ENCODE data around the gene DAP3.
"Not testable (repeated sequence)": the region's sequence is repeated elsewhere in the genome, so short reads cannot be mapped to it uniquely, and the experiment has no call there.

The DAP3 gene

DNA sequence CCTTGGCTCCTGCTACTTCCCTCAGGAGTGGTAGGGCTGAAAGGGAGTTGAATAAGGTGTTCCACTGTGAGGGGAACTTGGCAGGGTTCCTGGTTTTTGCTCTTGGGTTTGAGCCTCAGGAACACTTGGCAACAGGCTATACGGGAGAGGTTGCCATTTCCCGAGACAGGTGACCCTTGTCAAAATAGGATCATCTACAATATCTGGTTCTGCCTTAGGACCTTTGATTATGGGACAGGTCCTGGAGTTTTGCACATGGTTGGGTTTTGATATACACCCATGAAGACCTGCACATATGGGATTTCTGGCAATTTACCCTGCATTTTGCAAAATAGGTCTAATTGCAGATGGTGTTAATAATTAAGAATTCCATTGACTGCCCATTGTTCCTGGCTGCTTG is 31.4 kb upstream of the DAP3 start:
- CTCF ChIA-PET, result no interaction called here
- H3K4me3 ChIP-seq (ENCODE audit: low read depth, low read length), result no peak overlapping the region
- TF ChIP-seq, protein P1, sequence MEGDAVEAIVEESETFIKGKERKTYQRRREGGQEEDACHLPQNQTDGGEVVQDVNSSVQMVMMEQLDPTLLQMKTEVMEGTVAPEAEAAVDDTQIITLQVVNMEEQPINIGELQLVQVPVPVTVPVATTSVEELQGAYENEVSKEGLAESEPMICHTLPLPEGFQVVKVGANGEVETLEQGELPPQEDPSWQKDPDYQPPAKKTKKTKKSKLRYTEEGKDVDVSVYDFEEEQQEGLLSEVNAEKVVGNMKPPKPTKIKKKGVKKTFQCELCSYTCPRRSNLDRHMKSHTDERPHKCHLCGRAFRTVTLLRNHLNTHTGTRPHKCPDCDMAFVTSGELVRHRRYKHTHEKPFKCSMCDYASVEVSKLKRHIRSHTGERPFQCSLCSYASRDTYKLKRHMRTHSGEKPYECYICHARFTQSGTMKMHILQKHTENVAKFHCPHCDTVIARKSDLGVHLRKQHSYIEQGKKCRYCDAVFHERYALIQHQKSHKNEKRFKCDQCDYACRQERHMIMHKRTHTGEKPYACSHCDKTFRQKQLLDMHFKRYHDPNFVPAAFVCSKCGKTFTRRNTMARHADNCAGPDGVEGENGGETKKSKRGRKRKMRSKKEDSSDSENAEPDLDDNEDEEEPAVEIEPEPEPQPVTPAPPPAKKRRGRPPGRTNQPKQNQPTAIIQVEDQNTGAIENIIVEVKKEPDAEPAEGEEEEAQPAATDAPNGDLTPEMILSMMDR (IDR thresholded peaks at IDR 0.05; ENCODE audit: insufficient read depth, low read length, missing control alignments), result no peak
- DNase-seq (ENCODE audit: low read depth, low spot score), result no peak
- POLR2A ChIA-PET, result no interaction called here

DNA sequence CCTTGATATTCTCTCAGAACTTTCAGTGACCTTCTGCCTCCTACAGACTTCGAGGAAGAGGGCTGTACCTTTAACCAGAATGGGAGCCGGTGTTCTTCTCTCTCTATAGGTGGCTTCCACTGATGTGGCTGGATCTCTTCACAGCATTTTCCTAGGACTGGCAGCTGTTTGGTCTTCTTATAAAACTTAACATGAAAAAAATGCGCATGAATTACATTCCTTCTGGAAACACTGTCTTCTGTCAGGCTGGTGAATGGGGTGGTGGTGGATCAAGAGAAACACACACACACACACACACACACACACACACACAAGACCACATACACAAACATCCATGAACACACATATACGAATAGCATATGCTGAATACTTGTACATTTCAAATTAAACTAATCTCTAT is 27.7 kb upstream of the DAP3 start:
- DNase-seq (ENCODE audit: low read depth, low spot score); H3K4me3 ChIP-seq (ENCODE audit: low read depth, low read length); CTCF ChIA-PET; POLR2A ChIA-PET: not testable (repeated sequence)

DNA sequence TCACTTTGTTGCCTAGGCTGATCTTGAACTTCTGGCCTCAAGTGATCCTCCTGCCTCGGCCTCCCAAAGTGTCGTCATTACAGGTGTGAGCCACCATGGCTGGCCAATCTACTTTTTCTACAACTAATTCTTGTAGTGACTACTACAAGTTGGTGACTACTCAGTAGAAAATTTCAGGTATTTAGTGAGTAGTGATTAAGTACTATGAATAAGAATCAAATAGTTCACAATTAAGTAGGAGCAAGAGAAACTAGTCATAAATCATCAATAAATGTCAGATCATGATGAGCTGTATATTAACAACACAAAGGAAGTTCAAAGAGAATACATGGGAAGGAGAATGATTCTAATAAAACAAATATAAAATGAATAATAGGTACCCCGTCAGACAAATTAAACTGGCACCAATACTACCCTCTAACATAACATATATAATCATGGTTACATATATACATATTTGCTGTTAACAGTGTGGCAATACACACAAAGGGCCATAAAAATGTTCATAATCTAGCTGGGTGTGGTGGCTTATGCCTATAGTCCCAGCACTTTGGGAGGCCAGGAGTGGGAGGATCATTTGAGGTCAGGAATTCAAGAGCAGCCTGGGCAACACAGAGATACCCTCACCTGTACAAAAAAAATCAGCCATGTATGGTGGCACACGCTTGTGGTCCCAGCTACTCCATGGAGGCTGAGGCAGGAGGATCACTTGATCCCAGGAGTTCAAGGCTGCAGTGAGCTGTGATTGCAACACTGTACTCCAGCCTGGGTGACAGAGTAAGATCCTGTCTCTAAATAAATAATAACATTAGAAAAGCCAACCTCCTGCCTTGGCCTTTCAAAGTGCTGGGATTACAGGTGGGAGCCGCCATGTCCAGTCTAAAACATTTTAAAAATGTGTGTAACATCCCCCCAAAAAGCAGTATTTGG is 19.4 kb upstream of the DAP3 start:
- POLR2A ChIA-PET, result no interaction called here
- TF ChIP-seq, protein P1 (IDR thresholded peaks at IDR 0.05; ENCODE audit: insufficient read depth, low read length, missing control alignments), result no peak
- CTCF ChIA-PET, result no interaction called here
- no peak for DNase-seq (ENCODE audit: low read depth, low spot score)
- H3K4me3 ChIP-seq (ENCODE audit: low read depth, low read length), result no peak overlapping the region

DNA sequence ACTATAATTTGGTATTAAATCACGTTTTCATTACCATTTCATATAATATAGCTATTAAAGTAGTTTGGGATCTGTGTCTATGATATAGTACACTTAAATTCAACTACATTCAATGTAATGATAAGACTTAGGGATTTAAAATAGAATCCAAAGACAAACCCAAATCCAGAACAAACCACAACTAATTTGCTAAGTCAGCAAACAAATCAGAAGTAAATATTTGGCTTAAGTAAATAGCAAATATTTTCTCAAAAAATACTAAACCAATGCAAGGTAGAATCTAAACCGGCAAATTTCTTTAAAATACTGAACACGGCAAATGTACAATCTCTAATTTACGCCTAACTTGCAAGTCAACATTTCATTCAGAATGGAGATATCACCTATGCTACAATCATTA is 17.1 kb upstream of the DAP3 start:
- H3K4me3 ChIP-seq (ENCODE audit: low read depth, low read length), result no peak overlapping the region
- POLR2A ChIA-PET, result no interaction called here
- TF ChIP-seq, protein P1 (IDR thresholded peaks at IDR 0.05; ENCODE audit: insufficient read depth, low read length, missing control alignments), result no peak
- CTCF ChIA-PET, result interaction anchor here (0.8 to 1.7 kb wide), 2 partner anchors 20 to 58 kb away, joined by 3 to 4 read pairs; no protein-coding TSS in a partner anchor
- no peak for DNase-seq (ENCODE audit: low read depth, low spot score)

DNA sequence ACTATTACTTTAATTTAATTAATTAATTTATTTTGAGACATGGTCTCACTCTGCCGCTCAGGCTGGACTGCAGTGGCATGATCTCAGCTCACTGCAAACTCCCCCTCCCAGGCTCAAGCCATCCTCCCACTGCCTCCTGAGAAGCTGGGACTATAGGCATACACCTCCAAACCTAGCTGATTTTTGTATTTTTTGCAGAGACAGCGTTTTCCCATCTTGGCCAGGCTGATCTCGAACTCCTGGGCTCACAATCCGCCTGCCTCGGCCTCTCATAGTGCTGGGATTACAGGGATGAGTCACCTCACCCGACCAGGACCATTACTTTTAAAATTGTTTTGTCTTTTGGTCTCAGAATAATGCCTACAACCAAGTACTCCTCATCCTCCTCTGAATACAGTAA is 15.9 kb upstream of the DAP3 start:
- H3K4me3 ChIP-seq (ENCODE audit: low read depth, low read length), result no peak overlapping the region
- TF ChIP-seq, protein P1 (IDR thresholded peaks at IDR 0.05; ENCODE audit: insufficient read depth, low read length, missing control alignments), result no peak
- POLR2A ChIA-PET, result interaction anchor here (0.6 kb wide), 1 partner anchor 99 kb away, joined by 3 read pairs; no protein-coding TSS in a partner anchor
- DNase-seq (ENCODE audit: low read depth, low spot score), result no peak
- CTCF ChIA-PET, result interaction anchor here (1.7 kb wide), 1 partner anchor 56 kb away, joined by 4 read pairs; no protein-coding TSS in a partner anchor

DNA sequence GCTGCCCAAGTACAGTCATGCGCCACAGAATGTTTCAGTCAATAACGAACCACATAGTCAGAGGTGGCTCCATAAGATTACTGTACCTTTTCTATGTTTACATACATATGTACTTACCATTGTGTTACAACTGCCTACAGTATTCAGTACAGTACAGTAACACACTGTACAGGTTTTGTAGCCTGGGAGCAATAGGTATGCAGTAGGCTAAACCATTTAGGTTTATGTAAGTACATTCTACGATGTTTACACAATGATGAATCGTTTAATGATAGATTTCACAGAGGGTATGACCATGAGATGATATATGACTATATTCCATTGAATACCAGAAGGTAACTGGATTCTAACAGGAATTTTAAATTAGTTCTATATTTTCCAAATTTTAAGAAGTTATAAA is 10.9 kb upstream of the DAP3 start:
- TF ChIP-seq, protein P1 (IDR thresholded peaks at IDR 0.05; ENCODE audit: insufficient read depth, low read length, missing control alignments), result no peak
- POLR2A ChIA-PET, result no interaction called here
- CTCF ChIA-PET, result interaction anchor here (1.3 kb wide), 1 partner anchor 428 kb away, joined by 3 read pairs; no protein-coding TSS in a partner anchor

DNA sequence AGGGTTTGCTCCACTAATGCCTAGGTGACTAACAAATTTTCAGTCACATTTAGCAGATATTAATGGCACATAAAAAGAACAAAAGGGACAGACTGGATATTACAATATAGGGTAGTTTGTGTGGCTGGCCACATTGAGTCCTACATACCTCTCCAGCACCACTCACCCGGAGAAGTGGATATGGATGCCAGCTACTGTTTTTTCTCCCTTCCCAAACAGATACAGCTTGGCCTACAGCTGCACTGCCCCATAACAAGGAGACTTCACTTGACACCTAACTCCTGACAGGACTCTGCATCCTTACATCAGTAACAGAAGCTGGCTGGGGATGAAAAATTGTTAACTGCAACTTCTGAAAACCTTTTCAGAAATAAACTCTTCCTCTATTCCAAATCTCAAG is 9.9 kb upstream of the DAP3 start:
- DNase-seq (ENCODE audit: low read depth, low spot score); H3K4me3 ChIP-seq (ENCODE audit: low read depth, low read length); POLR2A ChIA-PET: not testable (repeated sequence)
- CTCF ChIA-PET, result interaction anchor here (1.3 kb wide), 1 partner anchor 429 kb away, joined by 3 read pairs; no protein-coding TSS in a partner anchor

More for the DNA sequence above, 10.9 kb upstream of the DAP3 start:
- H3K4me3 ChIP-seq (ENCODE audit: low read depth, low read length), result no peak overlapping the region
- DNase-seq (ENCODE audit: low read depth, low spot score), result no peak

Measured in AG04449 (cell line).